CD14-positive monocyte (primary cell): ENCODE results near the gene CD93. TPM values are rescaled to one million over a fixed set of nuclear protein-coding genes. Genes with fewer than 3 reads are reported as not detected.

Experiments
- DNase-seq, 3 donors: peaks; one replicate each; pipeline ENCODE4 v3.0.0-alpha.2; 2011 to 2022
- H2AFZ ChIP-seq: 2 replicates; pipeline ENCODE4 v1.6.0; 2012; ENCODE audit warnings: mild to moderate bottlenecking, low read depth, low read length, inconsistent platforms; ENCODE audit not compliant: insufficient read depth, poor library complexity, severe bottlenecking
- H3K27ac ChIP-seq, 2 donors: 1 replicate in 1 of 2; 2 replicates in 1 of 2; pipeline ENCODE4 v1.5.1; 2012 to 2013; ENCODE audit warnings: low read length in 2 of 2, control low read depth in 1 of 2, inconsistent platforms in 1 of 2, low read depth in 1 of 2, mild to moderate bottlenecking in 1 of 2
- H3K27me3 ChIP-seq, 2 donors: one replicate each; pipeline versions ENCODE4 v1.6.0 to v1.6.1; 2011 to 2013; ENCODE audit warnings: low read length in 2 of 2; ENCODE audit not compliant: control insufficient read depth in 2 of 2, insufficient read depth in 2 of 2
- H3K36me3 ChIP-seq, 2 donors: replicated peaks in 1 of 2; 1 replicate in 1 of 2; 2 replicates in 1 of 2; pipeline versions ENCODE4 v1.5.1 to v1.6.1; 2012 to 2013; ENCODE audit warnings: low read length in 2 of 2, control low read depth in 1 of 2, inconsistent platforms in 1 of 2, mild to moderate bottlenecking in 1 of 2; ENCODE audit not compliant: insufficient read depth in 2 of 2, control insufficient read depth in 1 of 2
- H3K4me1 ChIP-seq, 2 donors: 1 replicate in 1 of 2; 2 replicates in 1 of 2; pipeline versions ENCODE4 v1.5.1 to v1.6.1; 2012 to 2013; ENCODE audit warnings: low read length in 2 of 2, control low read depth in 1 of 2, inconsistent platforms in 1 of 2, mild to moderate bottlenecking in 1 of 2, moderate library complexity in 1 of 2; ENCODE audit not compliant: insufficient read depth in 2 of 2, control insufficient read depth in 1 of 2
- H3K4me2 ChIP-seq: replicated peaks from 2 replicates; pipeline ENCODE3; 2012; ENCODE audit warnings: low read length, moderate library complexity, mild to moderate bottlenecking; ENCODE audit not compliant: poor library complexity, severe bottlenecking; ENCODE audit errors: extremely low read depth
- H3K4me3 ChIP-seq, 3 experiments: fragments of 200-600 bp in 1 of 3; sonication (generic) in 1 of 3; replicated peaks in 1 of 3; 1 replicate in 2 of 3; 2 replicates in 1 of 3; pipeline ENCODE4 v1.5.1; 2011 to 2013; ENCODE audit warnings: low read length in 3 of 3, mild to moderate bottlenecking in 3 of 3, control low read depth in 2 of 3, low read depth in 2 of 3, inconsistent platforms in 1 of 3, moderate library complexity in 1 of 3
- H3K79me2 ChIP-seq: 2 replicates; pipeline ENCODE4 v1.6.0; 2012; ENCODE audit warnings: mild to moderate bottlenecking, control low read depth, inconsistent platforms, low read length, moderate library complexity; ENCODE audit not compliant: insufficient read depth
- H3K9ac ChIP-seq: 2 replicates; pipeline ENCODE4 v1.6.0; 2017; ENCODE audit warnings: low read length, mild to moderate bottlenecking; ENCODE audit not compliant: insufficient read depth, poor library complexity, severe bottlenecking
- H3K9me3 ChIP-seq, 2 donors: replicated peaks in 1 of 2; 1 replicate in 1 of 2; 2 replicates in 1 of 2; pipeline versions ENCODE4 v1.5.1 to v1.6.1; 2012 to 2013; ENCODE audit warnings: low read length in 2 of 2, control low read depth in 1 of 2; ENCODE audit not compliant: control insufficient read depth in 1 of 2, insufficient read depth in 1 of 2
- H4K20me1 ChIP-seq: 2 replicates; pipeline ENCODE4 v1.6.0; 2012; ENCODE audit warnings: mild to moderate bottlenecking, low read length, control low read depth, moderate library complexity; ENCODE audit not compliant: insufficient read depth
- H3K27ac Mint-ChIP-seq, 7 donors: one replicate each; pipeline ENCODE4 v1.8.0; 2020; ENCODE audit warnings: mild to moderate bottlenecking in 7 of 7, mixed read lengths in 7 of 7, moderate library complexity in 6 of 7, inconsistent platforms in 2 of 7
- H3K27me3 Mint-ChIP-seq, 3 donors: one replicate each; pipeline ENCODE4 v1.8.0; 2021 to 2022; ENCODE audit warnings: low read depth in 3 of 3, mild to moderate bottlenecking in 3 of 3, mixed read lengths in 3 of 3, moderate library complexity in 3 of 3, inconsistent platforms in 1 of 3
- H3K36me3 Mint-ChIP-seq, 2 donors: one replicate each; pipeline ENCODE4 v1.8.0; 2020; ENCODE audit warnings: mixed read lengths in 2 of 2, inconsistent platforms in 1 of 2, mild to moderate bottlenecking in 1 of 2
- H3K4me1 Mint-ChIP-seq: one replicate; pipeline ENCODE4 v1.8.0; 2020; ENCODE audit warnings: mild to moderate bottlenecking, mixed read lengths
- H3K4me3 Mint-ChIP-seq, 2 donors: one replicate each; pipeline ENCODE4 v1.8.0; 2020; ENCODE audit warnings: mild to moderate bottlenecking in 2 of 2, mixed read lengths in 2 of 2, moderate library complexity in 1 of 2
- H3K9me3 Mint-ChIP-seq, 7 donors: one replicate each; pipeline ENCODE4 v1.8.0; 2020 to 2022; ENCODE audit warnings: mixed read lengths in 7 of 7, mild to moderate bottlenecking in 6 of 7, moderate library complexity in 6 of 7, inconsistent platforms in 2 of 7
- CTCF ChIP-seq: fragments of 200-600 bp; IDR thresholded peaks from one replicate; pipeline ENCODE4 v1.8.0; 2022; ENCODE audit warnings: antibody characterized with exemption, mild to moderate bottlenecking
- WGBS: methylation state at CpG from one replicate; pipeline ENCODE4 v1.1.5; 2013; ENCODE audit warnings: missing lambda C conversion rate; ENCODE audit not compliant: insufficient coverage; 5-methylcytosine and 5-hydroxymethylcytosine counted together
- intact Hi-C, 2 donors: fragments of 100-400 bp; cut with micrococcal nuclease; formaldehyde crosslinking; loops; one replicate each; pipeline versions ENCODE4 v1.15.0 to v1.15.1; 2023
- polyA plus RNA-seq, 3 donors: library from polyadenylated mRNA; depleted of rRNA in 1 of 3; unstranded in 2 of 3; stranded (reverse) in 1 of 3; fragments of 300-500 nt in 2 of 3; fragments of >200 nt in 1 of 3; fragmentation: Illumina TruSeq in 2 of 3; gene quantifications; 1 replicate in 2 of 3; 2 replicates in 1 of 3; pipeline ENCODE4 v1.2.3, GENCODE V29; 2012 to 2021

The CD93 gene
- polyA plus RNA-seq, 3 donors = 26.0 to 170 (median 48.9) TPM

DNA sequence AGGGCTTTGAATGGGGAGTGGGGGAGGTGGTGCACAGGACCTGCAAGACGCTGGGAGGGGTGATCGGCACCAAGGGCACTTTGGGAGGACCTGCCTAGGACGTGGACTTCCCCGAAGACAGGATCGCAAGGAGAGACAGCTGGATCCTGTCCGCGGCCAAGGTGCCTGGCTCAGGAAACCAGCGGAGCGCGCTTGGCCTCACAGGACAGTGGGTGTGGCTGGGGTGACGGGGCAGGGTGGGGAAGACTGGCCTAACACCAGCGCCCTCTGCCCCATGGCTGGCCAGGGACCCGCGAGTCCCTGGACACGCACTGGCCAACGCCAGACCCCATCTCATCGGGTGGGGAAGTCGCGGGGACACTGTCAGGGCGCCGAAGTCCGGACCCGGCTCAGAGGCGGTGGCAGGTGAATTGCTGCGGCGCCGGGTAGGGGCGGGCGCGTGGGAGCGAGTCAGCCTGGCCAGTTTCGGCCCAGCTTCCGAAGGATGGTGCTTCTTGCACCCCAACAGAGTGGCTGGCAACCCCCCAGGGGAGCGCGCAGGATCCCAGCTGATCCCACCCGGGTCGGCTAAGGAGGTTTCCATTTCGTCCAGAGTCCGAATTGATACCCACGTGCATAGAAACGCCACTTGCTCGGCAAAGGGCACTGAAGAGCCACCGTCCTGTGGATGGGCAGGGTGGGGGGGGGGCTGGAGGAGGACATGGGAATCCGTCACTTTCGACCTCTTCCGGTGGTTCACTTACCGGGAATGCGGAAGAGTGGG, 35.9 kb downstream of the CD93 start:
- intact Hi-C loops = loop anchor here (5.0 kb wide), 4 partner anchors 37 to 282 kb away; partner anchors contain the start of gene CD93 (in 1 of the 2)
- no peak for TF ChIP-seq CTCF
- peaks cover 9 to 22% (median 20%) of the 10 kb centered on the region in 3 donors for H3K27me3 Mint-ChIP-seq

DNA sequence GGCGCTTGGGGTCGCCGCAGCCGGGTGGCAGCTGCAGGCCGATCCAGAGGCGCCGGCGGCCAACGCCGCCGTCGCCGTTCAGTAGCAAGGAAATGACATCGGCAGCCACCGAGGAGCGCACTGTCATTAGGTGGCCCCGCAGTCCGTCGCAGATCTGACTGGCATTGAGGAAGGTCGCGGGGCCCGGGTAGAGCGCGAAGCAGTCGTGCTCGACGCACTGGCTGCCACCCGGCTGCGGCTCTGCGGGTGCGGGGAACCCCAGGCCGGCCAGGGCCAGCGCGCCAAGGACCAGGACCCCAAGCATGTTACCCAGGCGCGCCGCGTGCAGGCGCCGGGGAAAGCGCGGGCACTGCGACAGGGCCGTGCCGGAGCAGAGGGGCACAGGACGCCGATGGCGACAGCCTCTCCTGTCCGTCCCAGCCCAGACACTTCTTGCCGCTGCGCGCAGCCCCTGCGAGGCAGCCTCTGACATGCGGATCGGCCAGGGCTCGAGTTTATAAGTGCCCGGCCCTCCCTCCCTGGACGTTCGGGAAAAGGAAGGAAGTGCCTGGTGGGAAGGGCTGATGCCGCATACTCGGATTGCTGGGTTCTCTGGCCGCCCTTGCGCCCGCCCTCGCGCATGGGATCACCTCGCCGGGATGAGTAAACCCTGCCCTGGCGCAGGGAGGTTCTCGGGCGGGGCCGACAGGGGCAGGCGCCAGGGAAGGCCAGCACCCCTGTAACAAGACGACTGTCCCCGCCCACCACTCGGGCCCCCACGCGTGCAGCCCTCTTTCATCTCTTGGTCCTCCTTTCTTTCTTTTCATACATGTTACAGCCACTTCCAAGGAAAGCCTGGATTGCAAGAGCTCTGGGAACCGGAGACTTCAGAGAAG, 36.7 kb downstream of the CD93 start, which contains the start of gene THBD:
Gene THBD, minus strand, starts transcription at position 472 of the 875 bp plus-strand sequence. Its CDS starts 168 bp downstream, at position 304.
- H2AFZ ChIP-seq = peak within 1 kb of the TSS; percentile 53
- peak; percentile 61 to 79 (median 72) for DNase-seq
- Mint-ChIP-seq H3K27ac (peak within 1 kb of the TSS; percentile 83 to 97 (median 91)), H3K4me3 (peak within 1 kb of the TSS; percentile 88 to 93), H3K36me3 (peaks cover 18 to 21% of the 10 kb centered on the region in 2 donors), H3K4me1 (peaks cover 52% of the 10 kb centered on the region), H3K9me3 (peaks cover 0 to 9% (median 1%) of the 10 kb centered on the region in 7 donors), H3K27me3 (peaks cover 12 to 22% (median 20%) of the 10 kb centered on the region in 3 donors)
- peak within 1 kb of the TSS; percentile 79 for H3K9ac ChIP-seq
- H3K27me3 ChIP-seq = peaks cover 0 to 11% of the 10 kb centered on the region in 2 donors
- intact Hi-C loops = loop anchor here (2.0 to 10.0 kb wide), 6 partner anchors 38 to 355 kb away; partner anchors contain the start of gene CD93 (in 1 of the 2)
- peak within 1 kb of the TSS; percentile 43 to 79 (median 50) for H3K4me3 ChIP-seq
- H3K4me1 ChIP-seq = peaks cover 43 to 70% of the 10 kb centered on the region in 2 donors
- H3K36me3 ChIP-seq = peaks cover 0 to 7% of the 10 kb centered on the region in 2 donors
- H4K20me1 ChIP-seq = peaks cover 34% of the 10 kb centered on the region
- no peak for TF ChIP-seq CTCF
- H3K79me2 ChIP-seq = peaks cover 10% of the 10 kb centered on the region
- H3K4me2 ChIP-seq = peak within 1 kb of the TSS; percentile 87
- H3K9me3 ChIP-seq = no peaks in the 10 kb centered on the region
- under 1% methylated on average over 69 of the region's 79 CpGs for WGBS
- peak within 1 kb of the TSS; percentile 48 to 91 for H3K27ac ChIP-seq

More for the DNA sequence above, 35.9 kb downstream of the CD93 start:
- peak overlapping the region; percentile 33 for H2AFZ ChIP-seq
- Mint-ChIP-seq H3K36me3 (peaks cover 14 to 19% of the 10 kb centered on the region in 2 donors), H3K4me1 (peaks cover 46% of the 10 kb centered on the region), H3K4me3 (peak overlapping the region; percentile 88 to 93), H3K27ac (peak overlapping the region; percentile 83 to 97 (median 92)), H3K9me3 (peaks cover 0 to 9% (median 1%) of the 10 kb centered on the region in 7 donors)
- peak overlapping the region; percentile 43 to 79 (median 50) for H3K4me3 ChIP-seq
- peak overlapping the region; percentile 79 for H3K9ac ChIP-seq
- peaks cover 0 to 11% of the 10 kb centered on the region in 2 donors for H3K27me3 ChIP-seq
- H3K4me2 ChIP-seq = peak overlapping the region; percentile 87
- H3K79me2 ChIP-seq = peaks cover 10% of the 10 kb centered on the region
- under 1% methylated on average over 37 of the region's 48 CpGs for WGBS
- H3K27ac ChIP-seq = peak overlapping the region; percentile 45 to 91
- H4K20me1 ChIP-seq = peaks cover 30% of the 10 kb centered on the region
- H3K36me3 ChIP-seq = peaks cover 0 to 6% of the 10 kb centered on the region in 2 donors
- no peaks in the 10 kb centered on the region for H3K9me3 ChIP-seq
- H3K4me1 ChIP-seq = peaks cover 43 to 65% of the 10 kb centered on the region in 2 donors
- peak; percentile 58 to 65 (median 61) for DNase-seq
